ENCODE measurements around the gene ZDHHC14.

GRCh38 chr6:157609556-157609955, 228.6 kb downstream of the ZDHHC14 start:
- TF ChIP-seq CREB1 (IDR thresholded peaks at IDR 0.05; ENCODE audit: low read depth) = no peak
- no peak for TF ChIP-seq TCF12 (IDR thresholded peaks at IDR 0.05; ENCODE audit: low read depth)
